ENCODE results near the gene FBN3. TPM values are rescaled to one million over a fixed set of nuclear protein-coding genes. Genes with fewer than 3 reads are reported as not detected.

The FBN3 gene
- not detected in 2 replicates for total RNA-seq

DNA sequence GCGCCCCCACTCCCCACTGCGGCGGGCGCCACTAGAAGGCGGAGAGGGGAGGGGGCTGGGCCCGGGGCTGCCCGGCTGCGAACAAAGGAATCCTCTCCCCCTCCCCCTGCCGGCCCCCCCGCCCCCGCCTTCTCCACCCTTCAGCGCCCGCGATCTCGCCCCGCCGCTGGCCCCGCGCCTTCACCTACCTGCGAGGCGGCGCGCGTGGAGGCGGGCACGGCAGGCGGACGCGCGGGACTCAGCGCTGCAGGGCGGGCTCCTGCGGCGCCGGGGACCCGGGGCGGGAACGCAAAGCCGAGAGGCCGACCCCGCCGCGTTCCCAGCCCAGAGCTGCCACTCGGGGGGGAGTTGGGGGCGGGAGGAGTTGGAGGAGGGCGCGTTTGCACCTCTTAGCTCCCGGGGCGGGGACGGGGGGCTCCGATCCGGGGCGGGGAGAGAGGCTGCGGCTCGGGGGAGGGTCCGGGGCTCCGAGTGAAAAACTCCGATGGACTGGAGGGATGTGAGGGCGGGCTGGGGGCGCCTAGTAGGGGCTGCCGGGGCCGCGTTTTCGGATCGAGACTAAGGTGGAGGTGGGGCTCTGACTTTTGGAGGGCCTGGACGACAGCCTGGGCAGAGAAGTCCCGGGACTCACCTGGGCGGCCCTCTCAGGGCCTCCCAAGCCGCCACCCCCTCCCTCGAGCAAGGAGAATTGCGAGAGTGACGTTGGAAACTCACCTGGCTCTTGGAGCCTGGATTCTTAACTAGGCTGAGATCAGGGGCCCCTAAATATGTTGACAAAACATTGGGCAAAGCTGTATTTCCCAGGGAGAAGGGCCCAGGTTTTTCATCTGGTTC is at the start of gene FBN3:
FBN3 (minus strand) TSS at position 332 of the 834 bp plus-strand sequence. CDS start 2,112 bp downstream, outside the sequence.

DNA sequence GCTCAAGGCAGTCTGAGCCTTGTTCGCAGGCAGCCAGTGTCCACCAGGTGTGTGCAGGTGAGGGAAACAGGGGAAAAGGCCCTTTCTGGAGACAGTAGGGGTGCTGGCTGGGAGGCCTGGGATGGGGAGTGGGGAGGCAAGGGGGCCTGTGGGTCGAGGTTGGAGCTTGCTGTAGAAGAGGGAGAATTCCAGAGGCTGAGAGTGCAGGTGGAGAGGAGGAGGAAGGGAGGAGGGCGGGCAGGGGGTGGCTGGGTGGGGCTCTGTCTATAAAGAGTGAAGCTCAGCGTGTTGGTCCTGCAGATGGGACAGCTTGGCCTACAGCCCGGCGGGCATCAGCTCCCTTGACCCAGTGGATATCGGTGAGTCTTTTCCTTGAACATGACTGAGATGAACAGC is 96.9 kb downstream of the FBN3 start, which contains the start of gene CCL25:
CCL25 (plus strand) TSS at position 297 of the 396 bp plus-strand sequence. CDS start 290 bp downstream, outside the sequence.

Other genes starting within 250 kb of the FBN3 start
- 8.1 and 8.9 TPM in 2 replicates for gene MAP2K7, start 245.7 kb downstream of the FBN3 start, total RNA-seq
- gene TGFBR3L, start 234.8 kb downstream of the FBN3 start, total RNA-seq: 0.92 and 1.1 TPM in 2 replicates
- gene SNAPC2, start 229.3 kb downstream of the FBN3 start, total RNA-seq: 13.5 and 18.9 TPM in 2 replicates
- 2.0 and 2.1 TPM in 2 replicates for gene CTXN1, start 223.5 kb downstream of the FBN3 start, total RNA-seq
- 48.4 and 54.2 TPM in 2 replicates for gene TIMM44, start 205.9 kb downstream of the FBN3 start, total RNA-seq
- 30.0 and 39.6 TPM in 2 replicates for gene ELAVL1, start 144.0 kb downstream of the FBN3 start, total RNA-seq
- gene CCL25, start 96.8 kb downstream of the FBN3 start, total RNA-seq: not detected in 2 replicates
- 4.1 and 6.0 TPM in 2 replicates for gene CERS4, start 59.8 kb upstream of the FBN3 start, total RNA-seq
- 17.4 and 23.8 TPM in 2 replicates for gene CD320, start 158.8 kb upstream of the FBN3 start, total RNA-seq
- 28.9 and 36.7 TPM in 2 replicates for gene NDUFA7, start 171.8 kb upstream of the FBN3 start, total RNA-seq
- gene RPS28, start 171.9 kb upstream of the FBN3 start, total RNA-seq: 575 and 694 TPM in 2 replicates
- 0.44 and 0.53 TPM in 2 replicates for gene KANK3, start 193.7 kb upstream of the FBN3 start, total RNA-seq
- 1.2 and 1.7 TPM in 2 replicates for gene ANGPTL4, start 214.6 kb upstream of the FBN3 start, total RNA-seq
- gene RAB11B, start 240.8 kb upstream of the FBN3 start, total RNA-seq: 63.0 and 81.0 TPM in 2 replicates